Caco-2 (cell line): Measurements from ENCODE around the gene WWOX. TPM values are rescaled to one million over a fixed set of nuclear protein-coding genes. Genes with fewer than 3 reads are reported as not detected.

ENCODE experiments used
- BruUV-seq: library from RNA; stranded (reverse); fragments of 400-500 nt; replicated peaks from 2 replicates; lab custom pipeline; 2021; lab: Mats Ljungman, UMichigan
- CTCF ChIA-PET: fragments of 300-600 bp; sonication (Branson Sonifier 250); formaldehyde crosslinking; loops from one replicate; lab custom pipeline; 2022; ENCODE audit warnings: antibody characterized with exemption; lab: Charles Lee
- POLR2A ChIA-PET: fragments of 300-600 bp; sonication (Branson Sonifier 250); formaldehyde crosslinking; loops from one replicate; lab custom pipeline; 2022; ENCODE audit warnings: antibody characterized with exemption; lab: Charles Lee
- DNase-seq, 2 experiments: peaks; one replicate each; pipeline versions ENCODE4 v3.0.0 to v3.0.0-alpha.2; 2020 to 2022
- H3K27me3 ChIP-seq: replicated peaks from 2 replicates; pipeline ENCODE4 v1.6.0; 2011; ENCODE audit warnings: low read length; ENCODE audit not compliant: control insufficient read depth, insufficient read depth
- H3K36me3 ChIP-seq: 2 replicates; pipeline ENCODE4 v1.5.1; 2011; ENCODE audit warnings: low read length; ENCODE audit not compliant: control insufficient read depth, insufficient read depth
- H3K4me1 ChIP-seq: fragments of 250-450 bp; sonication (Bioruptor Pico); 2 replicates; pipeline ENCODE4 v1.5.1; 2020; ENCODE audit warnings: mild to moderate bottlenecking
- H3K4me3 ChIP-seq: 2 replicates; pipeline ENCODE4 v1.5.1; 2011; ENCODE audit warnings: low read depth, mild to moderate bottlenecking, control low read depth, low read length
- H3K9me3 ChIP-seq: fragments of 250-450 bp; sonication (Bioruptor Pico); 2 replicates; pipeline ENCODE4 v1.5.1; 2020; ENCODE audit warnings: mild to moderate bottlenecking, moderate library complexity
- H3K27ac Mint-ChIP-seq: one replicate; pipeline ENCODE4 v1.8.0; 2022; ENCODE audit warnings: mixed read lengths; ENCODE audit not compliant: unreplicated experiment
- H3K27me3 Mint-ChIP-seq: one replicate; pipeline ENCODE4 v1.8.0; 2022; ENCODE audit warnings: mixed read lengths; ENCODE audit not compliant: insufficient read depth, unreplicated experiment
- H3K36me3 Mint-ChIP-seq: one replicate; pipeline ENCODE4 v1.8.0; 2022; ENCODE audit warnings: mild to moderate bottlenecking, mixed read lengths; ENCODE audit not compliant: insufficient read depth, unreplicated experiment
- H3K4me1 Mint-ChIP-seq: one replicate; pipeline ENCODE4 v1.8.0; 2022; ENCODE audit warnings: low read depth, mixed read lengths; ENCODE audit not compliant: unreplicated experiment
- H3K4me3 Mint-ChIP-seq: one replicate; pipeline ENCODE4 v1.8.0; 2022; ENCODE audit warnings: mild to moderate bottlenecking, moderate library complexity, mixed read lengths; ENCODE audit not compliant: unreplicated experiment
- H3K9me3 Mint-ChIP-seq: one replicate; pipeline ENCODE4 v1.8.0; 2022; ENCODE audit warnings: mixed read lengths; ENCODE audit not compliant: unreplicated experiment
- CTCF ChIP-seq, 2 experiments: fragments of 200-600 bp in 1 of 2; IDR thresholded peaks; 1 replicate in 1 of 2; 2 replicates in 1 of 2; pipeline versions ENCODE4 v1.5.1 to v1.8.0; 2011 to 2022; ENCODE audit warnings: antibody characterized with exemption in 1 of 2, control low read depth in 1 of 2, inconsistent platforms in 1 of 2, low read depth in 1 of 2, low read length in 1 of 2, mild to moderate bottlenecking in 1 of 2, moderate library complexity in 1 of 2; ENCODE audit not compliant: insufficient read depth in 1 of 2, severe bottlenecking in 1 of 2, unreplicated experiment in 1 of 2
- intact Hi-C: fragments of 100-400 bp; cut with micrococcal nuclease; formaldehyde crosslinking; loops from one replicate; pipeline ENCODE4 v1.10.0; 2022; ENCODE audit not compliant: unreplicated experiment
- total RNA-seq: library from RNA; stranded (reverse); gene quantifications from 2 replicates; pipeline ENCODE4 v1.2.3, GENCODE V29; 2022

Gene WWOX
- total RNA-seq, 1 experiment from 2014 or later, result 45.0 TPM

DNA sequence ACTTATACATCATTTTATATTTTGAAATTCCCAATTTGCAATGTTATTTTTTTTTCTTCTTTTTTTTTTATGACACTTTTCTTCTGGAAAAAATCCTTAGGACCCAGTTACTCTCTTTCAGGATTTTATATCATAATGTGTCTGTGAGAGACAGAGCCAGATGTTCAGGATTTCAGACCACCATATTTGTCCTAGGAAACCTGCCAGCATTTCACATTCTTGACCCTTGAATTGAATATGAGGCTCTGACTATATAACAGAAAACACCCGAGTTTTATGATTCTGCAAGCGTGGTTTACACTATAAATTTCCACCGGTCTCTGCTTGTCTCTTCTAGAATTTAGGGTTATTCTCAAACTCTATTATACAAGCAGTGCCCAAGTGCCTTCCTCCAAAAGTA is 621.0 kb downstream of the WWOX start:
- Mint-ChIP-seq H3K27me3 (no peaks in the 10 kb centered on the region), H3K4me3 (no peak overlapping the region), H3K27ac (no peak overlapping the region), H3K36me3 (no peaks in the 10 kb centered on the region), H3K4me1 (peaks cover 14% of the 10 kb centered on the region), H3K9me3 (peaks cover 2% of the 10 kb centered on the region)
- Histone ChIP-seq H3K9me3 (no peaks in the 10 kb centered on the region), H3K4me1 (peaks cover 4% of the 10 kb centered on the region; the same call in 1 of the 2 replicates), H3K36me3 (no peaks in the 10 kb centered on the region), H3K27me3 (no peaks in the 10 kb centered on the region), H3K4me3 (no peak overlapping the region)
- TF ChIP-seq CTCF (IDR thresholded peaks at IDR 0.05; ENCODE audit: insufficient read depth in 1 of 2, low read depth in 1 of 2, low read length in 1 of 2, severe bottlenecking in 1 of 2, unreplicated experiment in 1 of 2), result no peak
- CTCF ChIA-PET, result no interaction called here
- POLR2A ChIA-PET, result no interaction called here
- no peak for DNase-seq
- no TSS peak for BruUV-seq
- intact Hi-C loops, result no loop called here

DNA sequence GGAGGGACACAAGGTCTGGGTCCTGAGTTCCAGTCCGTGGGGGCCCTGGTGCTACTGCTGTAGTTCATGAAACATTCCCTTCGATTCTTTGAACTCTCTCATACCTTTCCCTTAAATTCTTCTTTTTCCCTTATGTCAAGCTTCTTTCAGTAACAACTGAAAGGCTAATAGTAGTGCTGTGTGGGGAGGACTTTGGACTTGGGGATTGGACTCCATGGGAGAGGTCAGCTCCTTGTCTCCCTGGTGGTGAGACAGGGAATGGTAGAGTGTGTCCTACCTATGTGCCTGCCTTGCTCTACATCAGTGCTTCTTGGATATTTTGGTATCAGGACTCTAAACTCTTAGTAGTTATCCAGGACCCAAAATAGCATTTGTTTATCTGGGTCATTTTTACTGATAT is 628.1 kb downstream of the WWOX start:
- H3K4me1 Mint-ChIP-seq, result peaks cover 7% of the 10 kb centered on the region
- H3K27me3 Mint-ChIP-seq, result no peaks in the 10 kb centered on the region
- no peaks in the 10 kb centered on the region for H3K36me3 Mint-ChIP-seq
- intact Hi-C loops, result no loop called here
- no peaks in the 10 kb centered on the region for H3K9me3 ChIP-seq
- CTCF ChIA-PET, result no interaction called here
- H3K4me3 Mint-ChIP-seq, result no peak overlapping the region
- no peak overlapping the region for H3K4me3 ChIP-seq
- H3K27me3 ChIP-seq, result no peaks in the 10 kb centered on the region
- peak in 1 of 2 experiments; percentile 46 for TF ChIP-seq CTCF (IDR thresholded peaks at IDR 0.05; ENCODE audit: insufficient read depth in 1 of 2, low read depth in 1 of 2, low read length in 1 of 2, severe bottlenecking in 1 of 2, unreplicated experiment in 1 of 2)
- no peaks in the 10 kb centered on the region for H3K36me3 ChIP-seq
- peaks cover 13% of the 10 kb centered on the region for H3K9me3 Mint-ChIP-seq
- H3K27ac Mint-ChIP-seq, result no peak overlapping the region
- no peaks in the 10 kb centered on the region for H3K4me1 ChIP-seq
- peak in 1 of 2 experiments; percentile 45 for DNase-seq
- no TSS peak for BruUV-seq
- POLR2A ChIA-PET, result no interaction called here

DNA sequence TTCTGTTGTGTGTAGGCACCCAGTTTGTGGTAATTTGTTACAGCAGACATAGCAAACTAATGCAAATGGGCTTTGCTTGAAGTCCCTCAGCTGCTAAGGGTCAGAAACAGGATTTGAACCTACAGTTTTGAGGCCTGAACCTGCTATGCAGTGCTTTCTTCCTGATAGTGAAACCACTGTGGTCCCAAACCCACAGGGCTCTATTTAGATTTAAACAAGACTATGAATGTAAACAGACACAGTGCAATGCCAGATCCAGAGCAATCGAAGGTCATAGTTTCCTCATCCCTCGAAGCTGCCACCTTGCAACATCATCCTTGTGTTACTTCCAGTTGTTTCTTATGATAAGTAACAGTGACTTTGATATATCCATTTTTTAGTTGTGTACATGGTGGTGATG is 630.2 kb downstream of the WWOX start:
- CTCF ChIA-PET, result no interaction called here
- Histone ChIP-seq H3K27me3 (no peaks in the 10 kb centered on the region), H3K4me3 (no peak overlapping the region), H3K4me1 (peaks cover 5% of the 10 kb centered on the region; the same call in 1 of the 2 replicates), H3K36me3 (no peaks in the 10 kb centered on the region), H3K9me3 (no peaks in the 10 kb centered on the region)
- peaks cover 13% of the 10 kb centered on the region for H3K9me3 Mint-ChIP-seq
- intact Hi-C loops, result no loop called here
- peaks cover 5% of the 10 kb centered on the region for H3K36me3 Mint-ChIP-seq
- H3K4me1 Mint-ChIP-seq, result peaks cover 21% of the 10 kb centered on the region
- POLR2A ChIA-PET, result no interaction called here
- no TSS peak for BruUV-seq
- DNase-seq, result peak in 1 of 2 experiments; percentile 11
- no peak overlapping the region for H3K27ac Mint-ChIP-seq
- TF ChIP-seq CTCF (IDR thresholded peaks at IDR 0.05; ENCODE audit: insufficient read depth in 1 of 2, low read depth in 1 of 2, low read length in 1 of 2, severe bottlenecking in 1 of 2, unreplicated experiment in 1 of 2), result no peak
- H3K4me3 Mint-ChIP-seq, result no peak overlapping the region
- H3K27me3 Mint-ChIP-seq, result no peaks in the 10 kb centered on the region
